H9 (cell line): ENCODE measurements around the gene FBXL13. TPM values are rescaled to one million over a fixed set of nuclear protein-coding genes. Genes with fewer than 3 reads are reported as not detected.
A peak's percentile ranks its signal among the peaks of the same experiment; 100 is the strongest.

Experiments used
- DNase-seq: peaks from one replicate; pipeline ENCODE4 v3.0.0-alpha.2; 2017
- H2AFZ ChIP-seq: one replicate; pipeline ENCODE4 v1.6.1; 2013; ENCODE audit warnings: mild to moderate bottlenecking, low read length, control low read depth, moderate library complexity
- H2AK5ac ChIP-seq: 2 replicates; pipeline ENCODE4 v1.6.1; 2013; ENCODE audit warnings: low read length, control low read depth, mixed read lengths; ENCODE audit not compliant: insufficient read length
- H2BK120ac ChIP-seq: one replicate; pipeline ENCODE4 v1.6.1; 2013; ENCODE audit warnings: low read depth, mild to moderate bottlenecking, low read length, control low read depth, inconsistent platforms; ENCODE audit not compliant: poor library complexity, severe bottlenecking
- H2BK12ac ChIP-seq: 2 replicates; pipeline ENCODE4 v1.6.1; 2013; ENCODE audit warnings: low read length, control low read depth, mixed read lengths, low read depth; ENCODE audit not compliant: insufficient read length
- H2BK15ac ChIP-seq: 2 replicates; pipeline ENCODE4 v1.6.1; 2013; ENCODE audit warnings: low read depth, low read length, control low read depth
- H2BK20ac ChIP-seq: one replicate; pipeline ENCODE4 v1.6.1; 2013; ENCODE audit warnings: low read depth, mild to moderate bottlenecking, low read length, control low read depth, inconsistent platforms; ENCODE audit not compliant: poor library complexity, severe bottlenecking
- H2BK5ac ChIP-seq: 2 replicates; pipeline ENCODE4 v1.6.1; 2013; ENCODE audit warnings: low read length, control low read depth, mixed read lengths; ENCODE audit not compliant: insufficient read length
- H3K14ac ChIP-seq: 2 replicates; pipeline ENCODE4 v1.6.1; 2013; ENCODE audit warnings: low read length, control low read depth; ENCODE audit not compliant: insufficient read depth
- H3K18ac ChIP-seq: 2 replicates; pipeline ENCODE4 v1.6.1; 2013; ENCODE audit warnings: low read depth, mild to moderate bottlenecking, mixed read lengths, low read length, control low read depth; ENCODE audit not compliant: insufficient read length
- H3K23ac ChIP-seq: 2 replicates; pipeline ENCODE4 v1.6.1; 2013; ENCODE audit warnings: low read length, control low read depth, mixed read lengths, low read depth; ENCODE audit not compliant: insufficient read length
- H3K23me2 ChIP-seq: 2 replicates; pipeline ENCODE4 v1.6.1; 2013; ENCODE audit warnings: low read depth, mild to moderate bottlenecking, mixed read lengths, low read length, control low read depth; ENCODE audit not compliant: insufficient read length, poor library complexity, severe bottlenecking
- H3K27ac ChIP-seq: 2 replicates; pipeline ENCODE4 v1.5.1; 2013; ENCODE audit warnings: low read length, control low read depth, mixed read lengths, low read depth; ENCODE audit not compliant: insufficient read length
- H3K27me3 ChIP-seq: 2 replicates; pipeline ENCODE4 v1.6.1; 2013; ENCODE audit warnings: low read length, control low read depth, inconsistent platforms; ENCODE audit not compliant: insufficient read depth
- H3K4ac ChIP-seq: 2 replicates; pipeline ENCODE4 v1.6.1; 2013; ENCODE audit warnings: low read depth, mild to moderate bottlenecking, control low read depth, inconsistent platforms, low read length, moderate library complexity
- H3K4me1 ChIP-seq: 2 replicates; pipeline ENCODE4 v1.6.1; 2013; ENCODE audit warnings: low read length, control low read depth, inconsistent platforms; ENCODE audit not compliant: insufficient read depth
- H3K4me2 ChIP-seq: 2 replicates; pipeline ENCODE4 v1.6.1; 2013; ENCODE audit warnings: low read length, control low read depth, mixed read lengths; ENCODE audit not compliant: insufficient read length, insufficient read depth
- H3K56ac ChIP-seq: 2 replicates; pipeline ENCODE4 v1.6.1; 2013; ENCODE audit warnings: low read depth, mild to moderate bottlenecking, mixed read lengths, low read length, control low read depth; ENCODE audit not compliant: insufficient read length
- H3K79me1 ChIP-seq: 2 replicates; pipeline ENCODE4 v1.6.1; 2013; ENCODE audit warnings: low read depth, mild to moderate bottlenecking, moderate library complexity, low read length, control low read depth, inconsistent platforms; ENCODE audit not compliant: insufficient read depth, poor library complexity, severe bottlenecking
- H3K79me2 ChIP-seq: 2 replicates; pipeline ENCODE4 v1.6.1; 2013; ENCODE audit warnings: low read length, control low read depth, inconsistent platforms; ENCODE audit not compliant: insufficient read depth
- H3K9ac ChIP-seq: 2 replicates; pipeline ENCODE4 v1.6.1; 2013; ENCODE audit warnings: low read length, control low read depth, mixed read lengths; ENCODE audit not compliant: insufficient read length; ENCODE audit errors: extremely low read depth
- H3K9me3 ChIP-seq: one replicate; pipeline ENCODE4 v1.6.1; 2013; ENCODE audit warnings: low read depth, low read length, inconsistent platforms; ENCODE audit not compliant: control insufficient read depth
- H3T11ph ChIP-seq: one replicate; pipeline ENCODE4 v1.6.1; 2013; ENCODE audit warnings: mild to moderate bottlenecking, low read length, control low read depth, inconsistent platforms
- H4K20me1 ChIP-seq: one replicate; pipeline ENCODE4 v1.6.1; 2013; ENCODE audit not compliant: control insufficient read depth, insufficient read length, insufficient read depth
- H4K5ac ChIP-seq: 2 replicates; pipeline ENCODE4 v1.6.1; 2013; ENCODE audit warnings: low read depth, mild to moderate bottlenecking, mixed read lengths, low read length, control low read depth; ENCODE audit not compliant: insufficient read length
- H4K8ac ChIP-seq: replicated peaks from 2 replicates; pipeline ENCODE4 v1.6.1; 2013; ENCODE audit warnings: low read length, control low read depth, mixed read lengths, low read depth; ENCODE audit not compliant: insufficient read length
- H4K91ac ChIP-seq: 2 replicates; pipeline ENCODE4 v1.6.1; 2013; ENCODE audit warnings: low read depth, mild to moderate bottlenecking, moderate library complexity, mixed read lengths, low read length, control low read depth; ENCODE audit not compliant: insufficient read length
- H3K27ac Mint-ChIP-seq, 3 experiments: 2 replicates in 2 of 3; 3 replicates in 1 of 3; pipeline ENCODE4 v1.8.0; 2020 to 2021; ENCODE audit warnings: mixed read lengths in 3 of 3, mild to moderate bottlenecking in 1 of 3, moderate library complexity in 1 of 3
- H3K27me3 Mint-ChIP-seq: 2 replicates; pipeline ENCODE4 v1.8.0; 2021; ENCODE audit warnings: low read depth, mild to moderate bottlenecking, moderate library complexity, mixed read lengths
- H3K36me3 Mint-ChIP-seq, 3 experiments: 2 replicates in 2 of 3; 3 replicates in 1 of 3; pipeline ENCODE4 v1.8.0; 2020 to 2021; ENCODE audit warnings: low read depth in 3 of 3, mixed read lengths in 3 of 3; ENCODE audit not compliant: insufficient read depth in 1 of 3
- H3K4me1 Mint-ChIP-seq, 2 experiments: 2 replicates each; pipeline ENCODE4 v1.8.0; 2020; ENCODE audit warnings: mixed read lengths in 2 of 2
- H3K4me3 Mint-ChIP-seq, 2 experiments: 2 replicates in 1 of 2; 3 replicates in 1 of 2; pipeline ENCODE4 v1.8.0; 2020 to 2021; ENCODE audit warnings: mild to moderate bottlenecking in 2 of 2, mixed read lengths in 2 of 2, moderate library complexity in 1 of 2
- H3K9me3 Mint-ChIP-seq, 2 experiments: 2 replicates in 1 of 2; 3 replicates in 1 of 2; pipeline ENCODE4 v1.8.0; 2020; ENCODE audit warnings: mild to moderate bottlenecking in 2 of 2, mixed read lengths in 2 of 2, moderate library complexity in 1 of 2
- WGBS: extraction: QIAGEN DNeasy Blood & Tissue Kit; methylation state at CpG from one replicate; pipeline ENCODE4 v1.1.7; 2013; ENCODE audit warnings: missing lambda C conversion rate, low lambda C conversion rate, mixed read lengths; ENCODE audit not compliant: insufficient read length; ENCODE audit errors: extremely low coverage; 5-methylcytosine and 5-hydroxymethylcytosine counted together
- total RNA-seq: library from RNA; stranded (reverse); gene quantifications from 2 replicates; pipeline ENCODE4 v1.2.1, GENCODE V29; 2021
- TF ChIP-seq, protein P1 (sequence below): fragments of 200-600 bp; sonication (generic); conservative IDR thresholded peaks from 3 replicates; pipeline ENCODE4 v1.8.0; 2021; ENCODE audit warnings: antibody characterized with exemption, mild to moderate bottlenecking

Gene FBXL13
- total RNA-seq, 1 experiment from 2014 or later = 4.4 TPM

DNA sequence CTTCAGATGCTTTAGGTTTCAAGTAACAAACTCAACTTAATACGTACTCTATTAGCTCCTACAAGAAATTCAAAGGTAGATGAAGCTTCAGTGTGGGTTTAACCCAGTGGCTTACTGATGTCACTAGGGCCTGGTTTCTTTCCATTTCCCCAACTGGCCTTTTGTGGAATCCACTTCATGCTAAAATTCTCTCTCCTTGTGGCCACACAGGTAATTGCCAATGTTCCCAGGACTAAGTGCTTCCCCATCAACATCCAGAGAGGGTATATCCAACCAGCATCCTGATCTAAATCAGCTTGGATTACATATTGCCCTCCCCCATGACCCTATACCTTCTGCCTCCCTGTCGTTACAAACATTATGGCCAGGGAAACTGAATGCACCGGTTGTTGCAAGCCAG lies 10.7 kb downstream of the FBXL13 start:
- Histone ChIP-seq H2AFZ (no peak overlapping the region), H2BK20ac (no peak overlapping the region), H3K79me2 (no peaks in the 10 kb centered on the region), H3K56ac (no peak overlapping the region), H2AK5ac (no peak overlapping the region), H2BK12ac (no peak overlapping the region), H3K27me3 (no peaks in the 10 kb centered on the region), H3T11ph (no peak overlapping the region), H3K79me1 (no peaks in the 10 kb centered on the region), H3K27ac (no peak overlapping the region), H2BK15ac (no peak overlapping the region), H3K9me3 (no peaks in the 10 kb centered on the region), H4K5ac (no peak overlapping the region), H3K4me1 (no peaks in the 10 kb centered on the region), H3K4ac (no peak overlapping the region), H3K23me2 (no peaks in the 10 kb centered on the region), H4K91ac (no peak overlapping the region), H3K18ac (no peak overlapping the region), H3K4me2 (no peak overlapping the region), H2BK120ac (no peak overlapping the region), H3K23ac (no peak overlapping the region), H3K9ac (no peak overlapping the region), H4K20me1 (no peaks in the 10 kb centered on the region), H4K8ac (no peak overlapping the region), H3K14ac (no peak overlapping the region), H2BK5ac (no peak overlapping the region)
- TF ChIP-seq, protein P1, sequence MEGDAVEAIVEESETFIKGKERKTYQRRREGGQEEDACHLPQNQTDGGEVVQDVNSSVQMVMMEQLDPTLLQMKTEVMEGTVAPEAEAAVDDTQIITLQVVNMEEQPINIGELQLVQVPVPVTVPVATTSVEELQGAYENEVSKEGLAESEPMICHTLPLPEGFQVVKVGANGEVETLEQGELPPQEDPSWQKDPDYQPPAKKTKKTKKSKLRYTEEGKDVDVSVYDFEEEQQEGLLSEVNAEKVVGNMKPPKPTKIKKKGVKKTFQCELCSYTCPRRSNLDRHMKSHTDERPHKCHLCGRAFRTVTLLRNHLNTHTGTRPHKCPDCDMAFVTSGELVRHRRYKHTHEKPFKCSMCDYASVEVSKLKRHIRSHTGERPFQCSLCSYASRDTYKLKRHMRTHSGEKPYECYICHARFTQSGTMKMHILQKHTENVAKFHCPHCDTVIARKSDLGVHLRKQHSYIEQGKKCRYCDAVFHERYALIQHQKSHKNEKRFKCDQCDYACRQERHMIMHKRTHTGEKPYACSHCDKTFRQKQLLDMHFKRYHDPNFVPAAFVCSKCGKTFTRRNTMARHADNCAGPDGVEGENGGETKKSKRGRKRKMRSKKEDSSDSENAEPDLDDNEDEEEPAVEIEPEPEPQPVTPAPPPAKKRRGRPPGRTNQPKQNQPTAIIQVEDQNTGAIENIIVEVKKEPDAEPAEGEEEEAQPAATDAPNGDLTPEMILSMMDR = peak; percentile 39; the same call in 2 of the 3 replicates
- DNase-seq = no peak
- no peak overlapping the region for H3K4me3 Mint-ChIP-seq
- peaks cover 10 to 11% of the 10 kb centered on the region in 2 experiments; a peak in 3 of 5 replicates for H3K9me3 Mint-ChIP-seq
- H3K36me3 Mint-ChIP-seq = peaks cover 2 to 11% (median 11%) of the 10 kb centered on the region in 3 experiments
- no CpG with 5 or more reads among the region's 3 CpGs for WGBS
- peaks cover 4 to 5% of the 10 kb centered on the region in 2 experiments; a peak in 2 of 4 replicates for H3K4me1 Mint-ChIP-seq
- peak overlapping the region in 1 of 3 experiments; percentile 31; a peak in 1 of 7 replicates for H3K27ac Mint-ChIP-seq
- no peaks in the 10 kb centered on the region for H3K27me3 Mint-ChIP-seq
